ENCODE results near the gene SCUBE1.

GRCh38 chr22:43257961-43258360 lies 85.2 kb downstream of the SCUBE1 start:
- TF ChIP-seq POLR2A (IDR thresholded peaks at IDR 0.05; ENCODE audit: low read depth, low read length), result no peak
- no peak for TF ChIP-seq CTCF (conservative IDR thresholded peaks at IDR 0.05; ENCODE audit: low read depth, low read length)
- TF ChIP-seq RFX5 (IDR thresholded peaks at IDR 0.05; ENCODE audit: low read depth, low read length), result no peak
- no peak for TF ChIP-seq CHD1 (IDR thresholded peaks at IDR 0.05; ENCODE audit: low read depth, low read length)
- no peak for TF ChIP-seq ELK1 (IDR thresholded peaks at IDR 0.05; ENCODE audit: borderline replicate concordance, low read depth, low read length)
- TF ChIP-seq MAZ (IDR thresholded peaks at IDR 0.05; ENCODE audit: borderline replicate concordance, low read depth, low read length), result no peak
- no peak for TF ChIP-seq RAD21 (IDR thresholded peaks at IDR 0.05; ENCODE audit: low read length)
- TF ChIP-seq FOS (IDR thresholded peaks at IDR 0.05; ENCODE audit: low read depth, low read length), result no peak
- no peak for TF ChIP-seq CEBPB (IDR thresholded peaks at IDR 0.05; ENCODE audit: low read depth, low read length)
- no peak for TF ChIP-seq BHLHE40 (IDR thresholded peaks at IDR 0.05; ENCODE audit: low read depth, low read length)
- TF ChIP-seq USF2 (IDR thresholded peaks at IDR 0.05; ENCODE audit: low read depth, low read length), result no peak

Measured in IMR-90 (cell line).